DMS153 (cell line): Measurements from ENCODE around the gene CDH5.
"Not testable (repeated sequence)": the region's sequence is repeated elsewhere in the genome, so short reads cannot be mapped to it uniquely, and the experiment has no call there.

ENCODE experiments used
- DNase-seq: peaks from one replicate; lab custom pipeline; 2025; lab: John Stamatoyannopoulos, UW

The CDH5 gene

GRCh38 chr16:66439051-66439730 is 72.7 kb downstream of the CDH5 start:
- DNase-seq: no peak

GRCh38 chr16:66440271-66440802 is 73.8 kb downstream of the CDH5 start:
- no peak for DNase-seq

- DNase-seq: no peak
Observed at GRCh38 chr16:66440970-66441369, 74.5 kb downstream of the CDH5 start.

GRCh38 chr16:66441586-66442375 is 75.3 kb downstream of the CDH5 start:
- no peak for DNase-seq

- DNase-seq: no peak
Observed at GRCh38 chr16:66442502-66443268, 76.2 kb downstream of the CDH5 start.

- no peak for DNase-seq
Observed at GRCh38 chr16:66443269-66443652, 76.8 kb downstream of the CDH5 start.

- DNase-seq: no peak
Observed at GRCh38 chr16:66444049-66444481, 77.6 kb downstream of the CDH5 start.

GRCh38 chr16:66446737-66447136 is 80.2 kb downstream of the CDH5 start:
- DNase-seq: no peak

GRCh38 chr16:66447491-66447890 is 81.0 kb downstream of the CDH5 start:
- DNase-seq: no peak

- DNase-seq: no peak
Observed at GRCh38 chr16:66451548-66451947, 85.1 kb downstream of the CDH5 start.

GRCh38 chr16:66453230-66453629 is 86.7 kb downstream of the CDH5 start:
- DNase-seq: not testable (repeated sequence)
